Measurements from ENCODE around the gene CPA1.

The CPA1 gene

DNA sequence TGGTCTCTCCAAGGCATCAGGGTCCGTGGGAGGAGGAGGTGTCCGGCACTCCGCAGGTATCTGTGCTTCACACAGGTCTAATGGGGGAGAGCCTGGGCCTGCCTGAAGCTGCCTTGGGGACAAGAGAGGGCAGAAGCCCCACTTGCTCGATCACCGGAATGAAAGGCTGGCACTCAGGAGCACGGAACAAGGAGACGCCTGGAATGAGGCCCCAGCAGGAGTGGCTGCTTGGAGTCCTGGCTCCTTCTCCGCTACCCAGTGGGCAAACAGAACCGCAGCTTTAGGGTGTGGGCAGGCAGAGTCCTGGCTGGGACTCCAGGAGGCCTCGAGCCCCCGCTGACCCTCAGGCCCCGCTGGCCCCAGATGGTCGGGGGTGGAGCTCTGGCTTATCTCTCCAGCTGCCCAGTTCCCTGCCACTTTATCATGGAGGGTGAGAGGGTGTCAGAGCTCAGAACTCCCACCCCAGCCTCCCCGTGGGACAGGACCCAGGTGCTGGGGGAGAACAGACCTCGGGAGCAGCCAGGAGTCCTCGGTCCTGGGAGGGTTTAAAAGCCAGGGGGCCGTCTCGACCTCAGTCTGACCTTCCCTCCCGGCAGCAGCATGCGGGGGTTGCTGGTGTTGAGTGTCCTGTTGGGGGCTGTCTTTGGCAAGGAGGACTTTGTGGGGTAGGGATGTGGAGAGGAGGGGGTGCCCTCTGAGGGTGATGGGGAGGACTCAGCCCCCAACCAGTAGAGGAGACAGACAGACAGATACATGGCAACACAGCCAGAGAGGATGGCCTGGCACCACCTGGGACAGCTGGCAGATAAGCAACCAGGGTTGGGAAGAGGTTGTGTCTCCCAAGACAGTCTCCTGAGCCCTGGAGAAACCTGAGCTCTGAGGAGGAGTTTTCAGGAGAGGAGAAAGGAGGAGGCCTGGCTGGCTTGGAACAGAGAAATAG is at the start of gene CPA1:
CPA1 (plus strand) TSS at position 574 of the 940 bp plus-strand sequence; CDS start at position 601, 27 bp downstream.
- DNase-seq, result no peak
- no peak for ATAC-seq

DNA sequence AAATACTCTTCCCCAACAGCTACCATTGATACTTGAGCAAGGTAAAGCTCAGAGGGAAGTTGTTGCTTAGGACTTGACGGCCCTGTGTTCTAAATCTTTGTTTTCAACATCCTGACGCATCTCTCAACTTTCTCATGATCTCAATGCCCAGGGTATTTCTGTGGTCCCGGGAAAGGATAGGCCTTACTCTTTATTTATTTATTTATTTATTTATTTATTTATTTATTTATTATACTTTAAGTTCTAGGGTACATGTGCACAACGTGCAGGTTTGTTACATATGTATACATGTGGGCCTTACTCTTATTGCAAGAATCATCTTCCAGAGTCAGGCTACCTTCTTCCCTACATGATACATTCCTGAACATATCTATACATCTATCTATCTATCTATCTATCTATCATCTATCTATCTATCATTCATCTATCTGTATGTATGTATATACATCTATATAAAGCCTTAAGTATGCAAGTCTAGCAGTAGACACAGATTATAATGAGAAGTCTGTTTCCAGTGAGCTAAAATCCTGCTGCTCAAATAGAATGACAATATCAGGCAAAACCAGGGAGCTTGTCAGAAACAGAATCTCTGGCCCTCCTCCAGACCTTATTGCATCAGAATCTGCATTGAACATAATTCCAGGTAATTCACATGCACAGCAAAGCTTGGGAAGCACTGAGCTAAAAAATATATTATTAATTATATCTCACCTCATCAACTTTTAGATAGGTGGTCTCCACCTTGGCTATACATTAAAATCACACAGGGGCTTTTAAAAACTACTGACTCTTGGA is 47.8 kb upstream of the CPA1 start:
- ATAC-seq (no peak), DNase-seq (no peak)

DNA sequence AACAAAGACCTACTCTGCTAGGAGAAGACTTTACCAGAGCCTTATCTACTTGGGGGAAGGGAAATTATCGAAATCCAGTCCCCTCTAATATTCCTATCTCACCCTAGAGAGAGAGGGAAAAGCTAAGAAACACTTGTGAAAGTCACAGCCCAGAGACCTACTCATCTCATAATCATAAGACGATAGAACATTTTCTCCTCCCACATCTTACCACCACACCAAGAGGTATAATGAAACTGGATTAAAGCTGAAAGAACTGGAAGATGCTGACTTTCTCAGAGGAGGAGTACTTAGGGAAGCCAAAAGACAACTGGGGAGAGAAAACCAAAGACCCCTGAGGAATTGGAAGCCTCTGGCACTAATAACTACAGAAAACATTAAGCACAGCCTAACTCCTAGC is 46.5 kb upstream of the CPA1 start:
- ATAC-seq (no peak), DNase-seq (no peak)

DNA sequence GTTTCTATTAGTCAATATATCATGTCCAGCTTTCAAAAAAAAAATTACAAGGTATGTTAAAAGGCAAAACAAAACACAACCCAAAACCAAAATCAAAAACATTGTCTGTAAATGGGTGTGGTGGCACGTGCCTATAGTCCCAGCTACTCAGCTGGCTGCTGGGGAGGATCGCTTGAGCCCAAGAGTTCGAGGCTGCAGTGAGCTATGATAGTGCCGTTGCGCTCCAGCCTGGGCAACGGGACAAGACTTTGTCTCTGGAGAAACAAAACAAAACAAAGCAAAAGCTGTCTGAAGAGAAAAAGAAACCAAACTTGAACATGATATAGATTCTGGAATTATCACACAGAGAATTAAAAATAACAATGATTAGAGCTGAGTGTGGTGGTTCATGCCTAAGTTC is 46.0 kb upstream of the CPA1 start:
- DNase-seq, result no peak
- ATAC-seq, result no peak

DNA sequence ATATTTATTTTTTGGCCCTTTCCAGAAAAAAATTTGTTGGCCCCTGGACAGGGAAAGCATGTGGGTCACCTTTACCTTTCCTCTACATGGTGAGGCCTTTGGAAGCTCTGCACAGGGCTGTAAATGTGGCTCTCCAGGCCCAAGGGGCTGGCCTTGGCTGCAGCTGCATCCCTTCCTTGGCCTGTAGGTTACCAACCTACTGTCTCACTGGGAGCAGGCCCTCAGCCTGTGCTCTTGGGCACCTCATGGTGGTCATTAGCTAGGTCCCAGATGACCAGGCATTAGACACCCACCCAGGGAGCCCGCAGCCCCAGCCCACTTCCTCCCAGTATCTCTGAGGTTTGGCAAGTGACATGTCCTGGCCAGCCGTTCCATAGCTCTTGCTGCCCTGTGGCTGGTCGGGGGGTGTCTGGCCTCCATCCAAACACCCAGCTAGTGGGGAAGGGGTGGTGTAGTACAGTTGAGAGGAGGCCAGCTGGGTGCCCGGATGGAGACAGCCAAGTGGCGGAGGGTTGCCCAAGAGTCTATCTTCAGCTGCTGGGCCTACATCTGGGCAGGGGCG is 42.8 kb upstream of the CPA1 start:
- DNase-seq (no peak), ATAC-seq (no peak)

DNA sequence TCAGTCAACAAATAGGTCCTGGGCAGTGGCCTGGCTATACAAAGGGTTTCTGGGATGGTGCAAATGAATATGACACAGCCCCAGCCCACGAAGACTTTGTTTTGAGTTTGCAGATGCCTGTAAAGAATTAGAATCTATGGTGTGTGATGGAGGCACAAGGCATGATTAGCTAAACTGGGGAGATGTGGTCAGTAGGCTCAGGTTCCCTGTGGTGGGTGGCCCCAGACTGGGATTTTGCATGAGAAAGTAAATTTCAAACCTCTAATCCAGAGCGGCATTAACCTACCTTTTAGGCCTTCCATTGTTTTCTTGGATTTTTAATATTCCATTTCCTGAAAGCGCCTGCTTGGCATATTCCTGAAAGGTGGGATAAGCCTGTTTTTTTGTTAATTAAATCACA is 42.1 kb upstream of the CPA1 start:
- ATAC-seq (no peak), DNase-seq (no peak)

DNA sequence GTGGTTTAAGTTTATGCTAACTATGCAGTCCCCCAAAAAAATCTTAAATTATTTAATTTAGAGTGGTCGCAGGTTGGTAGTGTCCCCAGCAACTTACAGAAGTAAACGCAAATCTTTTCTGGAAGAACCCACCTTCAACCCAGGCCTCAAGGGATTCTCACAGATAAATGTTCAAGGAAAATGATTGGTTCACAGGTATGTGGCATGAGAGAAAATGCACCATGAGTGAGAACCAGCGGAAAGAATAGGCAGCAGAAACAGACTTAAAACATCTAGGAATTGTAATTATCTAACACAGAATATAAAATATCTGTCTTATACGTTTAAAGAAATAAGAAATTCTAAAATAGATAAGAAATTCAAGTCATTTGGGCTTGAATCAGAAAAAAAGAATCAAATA is 38.4 kb upstream of the CPA1 start:
- DNase-seq (no peak), ATAC-seq (no peak)

DNA sequence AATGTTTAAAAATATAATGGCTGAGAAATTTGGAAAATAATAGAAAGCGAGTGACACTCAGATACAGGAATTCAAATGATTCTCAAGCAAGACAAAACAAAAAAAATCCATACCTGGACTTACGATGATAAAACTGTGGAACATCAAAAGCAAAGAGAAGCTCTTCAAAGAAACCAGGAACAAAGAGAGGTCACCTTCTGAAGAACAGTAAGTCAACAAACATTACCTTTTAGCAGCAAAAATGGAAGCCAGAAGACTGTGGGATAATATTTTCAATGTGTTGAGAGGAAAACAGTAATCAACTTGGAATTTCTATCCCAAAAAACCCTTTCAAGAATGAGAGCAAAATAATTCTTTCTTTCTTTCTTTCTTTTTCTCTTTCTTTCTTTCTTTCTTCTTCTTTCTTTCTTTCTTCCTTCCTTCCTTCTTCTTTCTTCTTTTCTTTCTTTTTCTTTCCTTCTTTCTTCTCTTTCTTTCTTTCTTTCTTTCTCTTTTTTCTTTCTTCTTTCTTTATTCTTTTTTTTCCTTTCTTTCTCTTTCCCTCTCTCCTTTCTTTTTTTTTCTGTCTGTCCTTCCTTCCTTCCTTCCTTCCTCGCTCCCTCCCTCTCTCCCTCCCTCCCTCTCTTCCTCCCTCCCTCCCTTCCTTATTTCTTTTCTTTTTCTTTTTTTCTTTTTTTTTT is 37.5 kb upstream of the CPA1 start:
- no peak for DNase-seq
- no peak for ATAC-seq

DNA sequence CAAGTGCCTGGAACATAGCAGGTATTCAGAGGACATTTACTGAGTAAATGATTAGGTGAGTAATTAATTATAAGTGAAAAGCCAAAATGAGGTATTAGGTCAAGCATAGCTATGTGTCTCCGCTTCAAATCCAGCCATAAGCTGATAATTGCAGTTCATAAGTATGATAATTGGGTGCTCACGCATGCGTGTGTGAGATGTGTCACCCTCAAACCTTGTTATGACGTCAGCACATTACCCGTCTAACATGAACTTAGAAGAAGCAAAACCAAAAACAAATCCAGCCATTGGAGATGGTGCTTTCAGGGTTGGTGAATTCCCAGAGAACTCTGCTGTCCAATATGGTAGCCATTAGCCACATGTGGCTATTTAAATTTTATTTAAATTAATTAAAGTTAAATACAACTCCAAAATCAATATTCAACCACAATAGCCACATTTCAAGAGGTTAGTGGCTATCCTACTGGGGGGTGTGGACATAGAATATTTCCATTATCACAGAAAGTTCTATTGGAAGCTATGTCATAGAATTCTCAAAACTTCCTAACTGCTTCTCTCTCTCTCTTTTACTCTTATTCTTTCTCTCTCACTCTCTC is 35.9 kb upstream of the CPA1 start, which contains the start of gene CPA5:
CPA5 (plus strand) TSS at position 546 of the 596 bp plus-strand sequence. CDS start 1,670 bp downstream, outside the sequence.
- no peak for ATAC-seq
- no peak for DNase-seq

DNA sequence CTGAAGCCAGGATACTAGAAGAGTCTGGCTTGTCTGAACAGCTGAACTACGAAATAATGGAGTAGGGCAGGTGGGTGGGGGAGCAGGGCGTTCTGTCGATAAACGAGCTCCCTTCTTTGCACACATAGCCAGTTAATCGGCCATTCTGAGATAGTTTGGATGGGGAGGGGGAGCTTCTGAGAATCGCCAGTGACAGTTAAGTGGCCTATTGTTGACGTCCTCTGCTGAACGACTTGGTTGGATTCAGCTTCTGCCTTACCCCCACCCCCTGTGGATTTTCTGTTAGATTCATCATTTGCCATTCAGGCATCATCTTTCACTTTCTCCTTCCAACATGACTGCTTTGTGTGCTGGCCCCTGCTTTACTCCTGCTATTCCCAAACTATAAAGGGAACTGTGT is 35.2 kb upstream of the CPA1 start:
- DNase-seq (no peak), ATAC-seq (no peak)

DNA sequence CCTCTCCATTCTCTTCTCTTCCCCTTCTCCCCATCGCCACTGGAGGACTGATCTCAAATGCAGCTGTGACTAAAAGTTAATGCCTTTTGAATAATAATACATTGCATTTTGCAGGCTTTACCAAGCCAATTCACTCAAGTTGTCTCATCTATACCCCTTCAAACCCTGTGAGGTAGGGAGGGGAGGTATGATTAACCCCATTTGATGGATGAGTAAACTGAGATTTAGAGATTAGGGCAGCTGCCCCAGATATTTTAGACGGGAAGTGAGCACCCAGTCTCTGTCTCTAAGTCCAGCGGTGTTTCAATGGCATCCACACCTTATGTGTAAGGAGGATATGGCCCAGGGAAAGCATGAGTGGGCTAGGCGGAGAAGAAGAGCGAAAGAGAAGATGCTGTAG is 34.6 kb upstream of the CPA1 start:
- no peak for ATAC-seq
- no peak for DNase-seq

DNA sequence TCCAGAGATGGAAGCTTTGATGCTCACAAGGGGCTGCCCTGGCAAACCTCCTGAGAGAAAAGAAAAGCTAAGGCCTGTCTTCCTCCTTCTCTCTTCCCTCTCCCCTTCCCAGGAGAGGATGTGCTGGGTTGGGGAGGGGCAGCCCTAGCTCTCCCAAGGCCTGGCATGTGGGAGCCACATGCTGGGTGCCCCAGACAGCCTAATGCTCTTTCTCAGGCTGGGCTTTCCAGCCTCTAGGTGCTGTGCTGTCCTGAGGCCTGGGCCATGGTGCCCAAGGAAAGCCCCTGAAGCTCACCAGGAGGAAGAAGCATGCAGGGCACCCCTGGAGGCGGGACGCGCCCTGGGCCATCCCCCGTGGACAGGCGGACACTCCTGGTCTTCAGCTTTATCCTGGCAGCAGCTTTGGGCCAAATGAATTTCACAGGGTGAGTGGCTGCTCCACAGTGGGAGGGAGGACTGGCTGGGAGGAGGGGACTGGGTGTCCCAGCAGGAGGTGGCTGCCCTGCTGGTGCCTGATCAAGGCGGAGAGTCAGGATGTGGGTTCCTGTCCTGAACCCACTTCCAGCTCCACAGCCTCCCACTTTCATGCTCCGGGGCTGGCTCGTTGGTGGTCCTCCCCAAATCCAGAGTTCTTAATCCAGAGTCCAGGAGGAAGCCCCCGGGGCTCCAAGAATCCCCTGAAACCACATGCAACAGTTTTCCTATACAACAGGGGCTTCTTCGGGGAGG is 34.0 kb upstream of the CPA1 start:
- no peak for ATAC-seq
- DNase-seq, result no peak

DNA sequence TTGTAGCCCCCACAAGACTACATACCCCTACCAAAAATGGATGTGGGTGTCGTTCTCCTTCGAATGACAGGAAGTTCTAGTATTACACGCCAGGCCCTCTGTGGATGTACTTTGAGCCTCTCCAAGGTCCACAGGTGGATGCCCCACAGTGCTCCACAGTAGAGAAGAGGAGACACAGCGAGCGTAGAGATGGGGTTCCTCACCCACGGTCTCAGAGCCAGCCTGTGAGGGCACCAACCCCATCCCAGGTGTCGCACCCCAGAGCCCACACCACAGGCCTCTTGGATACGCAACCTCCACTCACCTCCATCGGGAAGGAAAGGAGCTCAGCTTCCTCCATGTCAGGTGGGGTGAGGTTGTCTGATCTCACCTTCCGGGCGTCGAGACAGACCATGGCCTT is 33.4 kb upstream of the CPA1 start:
- DNase-seq, result no peak
- ATAC-seq, result no peak

DNA sequence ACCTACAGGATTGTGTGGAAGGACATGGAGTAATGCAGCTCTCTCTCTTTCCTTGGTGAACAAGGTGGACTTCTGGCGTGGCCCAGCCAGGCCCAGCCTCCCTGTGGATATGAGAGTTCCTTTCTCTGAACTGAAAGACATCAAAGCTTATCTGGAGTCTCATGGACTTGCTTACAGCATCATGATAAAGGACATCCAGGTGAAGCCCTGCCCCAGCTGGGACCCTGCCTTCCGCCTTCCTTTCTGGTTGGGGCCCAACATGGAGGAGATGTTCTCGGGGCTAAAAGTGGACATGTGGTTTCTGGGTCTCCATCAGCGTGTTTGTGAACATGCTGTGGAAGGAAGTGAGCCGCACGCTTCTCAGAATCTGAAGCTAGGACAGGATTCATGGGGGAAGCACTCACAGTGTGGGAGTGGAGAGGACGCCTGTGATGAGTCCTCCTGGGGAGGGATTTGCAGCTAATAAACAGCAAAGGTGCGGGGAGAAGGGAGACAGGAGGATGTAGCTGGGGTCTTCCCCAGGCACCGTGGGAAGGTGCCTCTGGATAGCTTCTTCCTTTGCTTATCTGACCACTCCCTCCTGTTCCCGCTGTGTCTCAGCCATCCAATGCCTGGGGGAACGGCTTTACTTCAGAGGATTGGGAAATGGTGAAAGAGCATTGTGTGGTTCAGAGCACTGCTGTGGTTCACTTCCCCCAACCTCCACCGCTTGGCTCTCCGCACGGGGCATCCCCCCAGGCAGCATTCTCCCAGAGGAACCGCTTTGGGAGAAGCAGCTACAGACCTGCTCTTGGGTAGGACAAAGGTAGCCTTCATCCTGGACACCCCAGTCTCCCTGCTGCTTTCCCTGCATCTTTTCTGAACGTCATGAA is 30.1 kb upstream of the CPA1 start:
- DNase-seq (no peak), ATAC-seq (no peak)

DNA sequence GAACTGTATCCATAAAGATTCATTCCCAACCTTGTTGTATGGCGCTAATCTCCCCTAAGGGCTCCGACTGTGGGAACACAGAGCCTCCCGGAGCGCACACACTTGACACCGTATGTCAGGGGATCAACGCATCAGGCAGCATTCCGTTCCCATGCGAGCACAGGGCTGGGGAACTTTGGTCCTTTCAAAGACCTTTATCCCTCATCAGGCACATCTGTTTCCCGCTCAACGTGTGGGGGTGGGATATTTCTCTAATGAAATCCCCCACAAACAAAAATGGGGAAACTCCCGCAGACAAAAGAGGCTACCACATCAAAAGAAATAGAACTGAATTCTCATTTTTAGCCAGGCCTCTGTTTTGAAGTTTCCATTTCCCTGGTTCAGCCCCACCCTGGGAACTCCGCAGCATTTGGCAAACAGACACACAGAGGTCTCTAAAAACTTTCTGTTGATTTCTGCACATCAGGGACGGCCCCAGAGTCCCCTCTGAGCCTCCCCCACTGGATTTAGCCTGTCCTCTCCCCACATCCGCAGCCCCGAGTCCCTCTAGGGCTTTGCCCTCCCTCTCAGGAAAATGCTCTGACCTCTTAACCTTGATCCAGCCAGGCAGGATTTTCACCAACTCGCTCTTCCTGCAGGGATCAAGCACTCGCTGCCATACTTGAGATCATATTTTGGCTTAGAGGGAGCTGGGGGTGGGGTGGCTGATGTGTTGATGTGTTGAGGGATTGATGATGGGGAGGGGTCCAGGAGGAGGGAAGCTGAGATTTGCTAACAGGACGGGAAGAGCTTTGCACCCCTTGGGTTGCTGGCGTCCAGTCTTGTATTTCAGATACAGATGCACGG is 29.1 kb upstream of the CPA1 start:
- DNase-seq, result no peak
- ATAC-seq, result peak; percentile 70

DNA sequence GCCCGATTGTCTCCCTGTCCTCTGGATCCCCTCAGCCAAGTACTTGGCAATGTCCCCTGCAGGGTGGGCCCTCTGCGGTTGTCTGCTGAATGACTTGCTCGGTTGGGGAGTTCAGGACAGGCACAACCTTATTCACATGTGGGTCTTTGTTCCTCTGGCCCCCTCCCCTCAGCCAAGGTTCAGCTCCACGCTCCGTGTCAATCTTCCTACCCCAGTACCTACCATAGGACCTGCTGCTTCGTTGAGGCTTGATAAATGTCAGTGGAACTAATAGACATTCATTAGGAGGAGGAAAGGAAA is 28.6 kb upstream of the CPA1 start:
- DNase-seq (no peak), ATAC-seq (no peak)

DNA sequence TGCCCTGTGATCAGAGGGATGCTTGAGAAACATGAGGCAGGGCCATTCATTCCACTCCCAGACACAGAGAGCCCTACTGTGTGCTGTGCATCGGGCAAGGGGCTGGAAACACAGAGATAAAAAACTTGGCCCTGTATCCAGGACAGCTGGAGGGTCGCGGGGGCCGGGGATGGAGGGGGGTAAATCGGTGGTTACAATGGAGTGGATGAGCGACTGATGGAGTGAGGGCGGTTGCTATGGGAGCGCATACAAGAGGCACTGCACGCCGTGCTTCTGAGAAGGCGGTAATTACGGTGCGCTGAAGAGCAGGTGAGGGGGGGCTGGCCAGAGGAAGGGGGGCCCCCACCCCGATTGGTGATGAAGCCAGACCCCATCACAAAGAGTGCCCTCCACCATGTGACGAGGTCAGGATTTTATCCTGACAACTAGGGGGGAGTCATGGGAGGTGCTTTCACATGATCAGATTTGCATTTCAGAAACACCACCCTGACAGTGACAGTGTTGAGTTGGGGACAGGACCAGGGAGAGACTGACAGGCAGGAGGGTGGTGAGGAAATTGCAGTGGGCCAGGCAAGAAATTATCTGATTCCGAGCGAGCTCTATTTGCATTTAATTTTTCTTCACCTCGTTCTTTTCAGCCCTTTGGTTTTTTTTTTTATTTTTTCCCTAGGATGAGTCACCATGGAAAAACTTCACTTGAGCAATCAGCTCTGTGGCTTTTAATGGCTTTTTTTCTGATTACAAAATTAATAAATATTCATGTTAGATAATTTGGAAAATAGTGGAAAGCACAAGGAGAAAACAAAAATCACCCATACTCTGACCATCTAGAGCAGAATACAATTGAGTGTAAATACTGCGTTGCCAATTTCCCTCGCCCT is 27.9 kb upstream of the CPA1 start:
- DNase-seq (no peak), ATAC-seq (no peak)

DNA sequence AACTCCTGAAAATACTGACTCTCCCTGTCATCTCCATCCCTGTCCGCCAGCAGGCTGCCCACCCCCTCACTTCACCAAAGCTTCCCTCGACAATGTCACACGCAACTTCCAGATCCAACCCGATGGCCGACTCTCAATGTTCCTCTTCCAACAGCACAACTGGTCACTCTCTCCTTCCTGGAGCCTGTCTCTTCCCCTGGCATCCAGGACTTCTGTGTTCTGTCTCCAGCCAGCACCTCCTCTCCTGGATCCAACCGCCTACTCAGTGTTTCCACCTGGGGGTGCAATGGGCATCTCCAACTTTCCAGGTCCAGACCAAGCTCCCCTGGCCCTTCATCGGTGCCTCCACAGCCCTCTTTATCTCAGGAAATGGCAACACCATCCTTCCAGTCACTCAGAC is 27.1 kb upstream of the CPA1 start:
- ATAC-seq, result no peak
- DNase-seq, result no peak

Data from stimulated activated naive CD8-positive, alpha-beta T cell treated with anti-CD3 and anti-CD28 coated beads, Interleukin-15, Interleukin-2, amounts not matched to agents 100 U/mL and 50 U/mL, for 24 hours (primary cell).